Measurements from ENCODE around the gene VASH2.
A peak's percentile ranks its signal among the peaks of the same experiment; 100 is the strongest.

GRCh38 chr1:213015099-213016050 lies 65.0 kb downstream of the VASH2 start, which contains the start of gene ANGEL2:
- no peak for TF ChIP-seq CTCF (conservative IDR thresholded peaks at IDR 0.05; ENCODE audit: low read depth in 2 of 2)
- peak; percentile 86 for TF ChIP-seq POLR2AphosphoS5 (IDR thresholded peaks at IDR 0.05; ENCODE audit: low read depth)
- TF ChIP-seq EZH2 (IDR thresholded peaks at IDR 0.05; ENCODE audit: low read depth, unreplicated experiment): no peak
- TF ChIP-seq REST (IDR thresholded peaks at IDR 0.05; ENCODE audit: unreplicated experiment): no peak
- TF ChIP-seq, protein P1, sequence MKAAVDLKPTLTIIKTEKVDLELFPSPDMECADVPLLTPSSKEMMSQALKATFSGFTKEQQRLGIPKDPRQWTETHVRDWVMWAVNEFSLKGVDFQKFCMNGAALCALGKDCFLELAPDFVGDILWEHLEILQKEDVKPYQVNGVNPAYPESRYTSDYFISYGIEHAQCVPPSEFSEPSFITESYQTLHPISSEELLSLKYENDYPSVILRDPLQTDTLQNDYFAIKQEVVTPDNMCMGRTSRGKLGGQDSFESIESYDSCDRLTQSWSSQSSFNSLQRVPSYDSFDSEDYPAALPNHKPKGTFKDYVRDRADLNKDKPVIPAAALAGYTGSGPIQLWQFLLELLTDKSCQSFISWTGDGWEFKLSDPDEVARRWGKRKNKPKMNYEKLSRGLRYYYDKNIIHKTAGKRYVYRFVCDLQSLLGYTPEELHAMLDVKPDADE (IDR thresholded peaks at IDR 0.05): peak; percentile 82
- no peak for TF ChIP-seq EZH2phosphoT487 (IDR thresholded peaks at IDR 0.05; ENCODE audit: unreplicated experiment)
- TF ChIP-seq CREB1 (CRISPR knock-in tag; IDR thresholded peaks at IDR 0.05; ENCODE audit: low read depth): peak; percentile 13; the same call in 1 of the 2 replicates
- no peak for TF ChIP-seq ZNF114 (CRISPR knock-in tag; IDR thresholded peaks at IDR 0.05)
